Measurements from ENCODE around the gene TMEM250.

TMEM250 gene

DNA sequence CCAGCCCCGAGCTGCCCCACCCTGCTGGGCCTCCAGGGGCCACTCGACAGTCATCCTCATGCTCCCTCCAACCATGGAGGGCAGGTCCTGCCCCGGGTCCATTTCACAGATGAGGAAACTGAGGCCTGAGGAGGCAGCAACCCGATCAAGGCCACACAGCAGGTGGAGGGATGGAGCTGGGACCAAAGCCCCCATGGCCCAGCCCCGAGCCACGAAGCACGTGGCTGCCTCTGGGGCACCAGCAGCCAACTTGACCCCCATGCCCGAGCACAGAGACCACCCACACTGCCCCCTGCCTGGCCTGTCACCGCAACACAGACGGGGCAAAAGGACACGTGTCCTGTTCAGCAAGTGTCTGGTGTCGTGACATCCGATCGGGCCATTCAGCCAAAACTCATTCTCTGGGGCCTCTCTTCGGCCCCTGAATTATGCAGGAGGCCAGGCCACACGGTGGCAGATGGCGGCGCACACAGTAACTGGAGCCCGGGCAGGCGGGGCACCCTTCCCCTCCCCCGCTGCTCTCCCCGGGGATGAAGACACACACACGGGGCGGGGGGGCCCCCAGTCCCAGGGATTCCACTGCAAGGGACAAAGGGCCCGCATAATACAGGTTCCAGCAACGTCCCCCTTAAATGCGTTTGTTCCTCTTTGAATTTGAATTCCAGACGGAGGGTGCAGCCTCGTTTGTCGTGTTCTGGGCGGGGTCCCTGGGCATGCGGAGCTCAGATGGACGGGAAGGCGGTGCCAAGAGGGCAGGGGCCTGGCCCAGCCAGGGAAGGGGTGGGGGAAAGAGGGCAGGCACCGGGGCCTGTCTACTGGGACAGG lies 29.4 kb upstream of the TMEM250 start:
- DNase-seq (ENCODE audit: low read depth in 2 of 2) = no peak

DNA sequence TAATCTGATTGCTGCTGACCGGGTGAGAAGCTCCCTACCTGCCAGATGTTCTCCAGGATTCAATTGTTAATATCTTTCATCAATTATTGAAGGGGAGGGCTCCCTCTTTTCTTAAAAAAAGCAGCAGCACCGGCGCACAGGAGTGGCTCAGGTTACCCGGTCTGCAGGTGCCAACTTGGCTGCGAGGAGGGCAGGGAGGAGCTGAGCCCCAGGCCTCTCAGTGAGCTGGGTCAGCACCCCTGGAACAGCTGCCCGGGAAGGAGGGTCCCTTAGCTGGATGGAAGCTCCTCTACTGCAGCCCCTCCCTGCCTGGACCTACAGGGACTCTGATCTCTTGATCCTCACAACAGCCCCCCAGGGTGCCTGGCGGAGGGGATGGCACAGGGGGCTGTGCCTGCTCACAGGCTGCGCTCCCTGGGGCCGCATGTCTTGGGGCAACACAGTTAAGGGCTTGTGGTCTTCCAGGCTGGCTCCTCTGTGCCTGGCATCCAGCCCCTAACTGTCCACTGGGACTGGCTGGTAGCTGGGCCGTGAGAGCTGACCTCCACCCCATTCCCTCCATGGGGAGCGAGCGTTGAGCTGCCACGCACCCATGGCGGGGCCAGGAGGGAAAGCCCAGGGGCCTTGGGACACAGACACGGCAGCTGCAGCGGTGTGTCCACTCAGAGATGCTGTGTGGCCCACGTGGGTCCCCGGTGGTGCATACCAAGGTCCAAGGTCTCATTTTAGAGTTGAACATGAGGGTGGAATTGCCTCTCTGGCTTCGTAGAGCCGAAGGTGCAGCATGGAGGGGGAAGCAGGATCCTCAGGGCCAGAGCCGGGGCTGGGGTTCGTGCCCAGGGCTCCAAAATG lies 28.6 kb upstream of the TMEM250 start:
- DNase-seq (ENCODE audit: low read depth in 2 of 2) = no peak

GRCh38 chr9:136146126-136147037 lies 27.7 kb upstream of the TMEM250 start:
- no peak for DNase-seq (ENCODE audit: low read depth in 2 of 2)

DNA sequence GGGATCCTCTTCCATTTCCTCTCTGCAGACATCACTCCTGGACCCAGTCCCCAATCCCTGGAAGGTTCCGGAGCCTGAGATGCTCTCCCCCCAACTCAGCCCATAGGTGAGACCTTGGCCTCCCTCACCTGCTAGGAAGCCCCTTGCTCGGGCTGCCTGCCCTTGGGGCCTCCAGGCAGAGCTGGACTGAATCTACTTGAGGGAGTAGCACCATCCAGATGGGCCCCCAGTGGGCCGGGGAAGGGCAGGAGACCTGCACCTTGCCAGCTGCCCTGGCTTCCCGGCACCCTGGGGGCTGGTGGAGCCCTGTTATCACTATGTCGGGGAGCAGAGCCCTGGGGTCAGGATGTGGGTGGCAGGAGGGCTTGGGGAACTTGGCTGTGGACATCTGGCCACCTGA lies 26.9 kb upstream of the TMEM250 start:
- DNase-seq (ENCODE audit: low read depth in 2 of 2) = no peak

GRCh38 chr9:136144450-136144849 lies 25.8 kb upstream of the TMEM250 start:
- no peak for DNase-seq (ENCODE audit: low read depth in 2 of 2)

DNA sequence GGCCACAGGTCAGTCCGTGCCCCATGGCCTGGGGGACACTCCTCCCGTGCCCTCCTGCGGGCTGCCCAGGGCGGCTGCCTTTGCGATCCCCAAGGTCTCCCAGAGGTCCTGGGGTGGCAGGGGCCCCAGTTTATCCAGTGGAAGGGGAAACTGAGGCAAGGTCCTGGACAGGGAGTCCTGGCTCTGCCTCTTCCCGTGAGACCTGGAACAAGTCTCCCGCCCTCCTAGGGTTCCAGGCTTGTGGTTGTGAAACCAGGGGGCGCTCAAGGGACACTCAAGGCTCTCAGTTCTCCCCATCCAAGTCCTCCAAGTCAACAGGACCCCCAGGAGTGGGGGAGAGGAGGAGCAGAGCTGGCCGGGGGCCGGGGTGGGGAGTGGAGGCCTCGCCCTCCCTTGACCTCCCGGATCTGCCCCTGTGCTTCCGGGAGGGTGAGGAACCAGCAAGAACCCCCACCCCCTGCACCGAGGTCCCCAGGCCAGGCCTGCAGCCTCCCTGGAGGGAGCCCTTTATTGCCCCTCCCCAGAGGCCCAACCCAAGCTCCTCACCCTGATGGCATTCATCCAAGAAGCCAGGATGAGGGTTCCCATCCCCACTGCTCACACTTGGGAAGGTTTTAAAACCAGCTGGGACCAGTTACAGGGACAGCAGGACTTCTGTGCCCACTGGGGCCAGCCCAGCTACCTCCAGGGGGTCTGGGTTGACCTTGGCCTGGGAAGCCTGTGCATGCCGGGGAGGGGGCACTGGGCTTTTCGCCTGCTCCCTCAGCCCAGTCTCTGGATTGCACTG lies 24.7 kb upstream of the TMEM250 start:
- no peak for DNase-seq (ENCODE audit: low read depth in 2 of 2)

DNA sequence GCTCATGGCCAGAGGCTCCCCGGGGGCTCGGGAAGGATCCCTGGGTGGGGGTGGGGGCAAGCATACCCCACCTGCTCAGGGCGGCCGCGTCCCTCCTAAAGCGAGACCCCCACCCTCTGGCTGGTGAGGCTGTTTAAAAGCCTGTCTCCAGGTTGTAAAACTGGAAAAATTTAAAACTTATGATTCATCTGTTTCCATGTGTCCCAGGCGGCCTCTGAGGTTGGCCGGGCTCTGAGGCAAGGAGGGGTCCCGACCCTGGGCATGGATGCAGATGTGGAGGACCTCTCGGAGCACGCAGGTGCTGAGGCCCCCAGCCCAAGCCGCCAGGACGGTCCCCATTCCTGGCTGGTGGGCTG lies 24.2 kb upstream of the TMEM250 start:
- DNase-seq (ENCODE audit: low read depth in 2 of 2) = no peak

DNA sequence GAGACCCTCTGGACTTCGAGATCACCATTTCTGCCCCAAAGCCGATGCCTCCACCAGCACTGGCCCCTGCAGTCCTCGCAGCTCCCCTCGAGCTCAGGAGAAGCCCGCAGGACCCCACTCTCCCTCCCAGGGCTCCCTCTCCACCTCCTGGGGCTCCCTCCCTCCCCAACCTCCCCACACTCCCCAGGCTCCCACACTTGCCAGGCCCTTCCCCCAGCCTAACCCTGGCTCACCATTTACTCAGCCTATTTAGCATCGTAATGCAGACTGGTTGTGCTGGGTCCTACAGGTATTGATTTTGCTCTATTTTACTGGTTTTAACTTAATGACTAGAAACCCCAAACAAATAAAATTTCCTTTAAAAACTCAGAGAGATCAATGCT lies 23.7 kb upstream of the TMEM250 start:
- no peak for DNase-seq (ENCODE audit: low read depth in 2 of 2)

- DNase-seq (ENCODE audit: low read depth in 2 of 2) = no peak
Observed at GRCh38 chr9:136141682-136142413, 23.2 kb upstream of the TMEM250 start.

DNA sequence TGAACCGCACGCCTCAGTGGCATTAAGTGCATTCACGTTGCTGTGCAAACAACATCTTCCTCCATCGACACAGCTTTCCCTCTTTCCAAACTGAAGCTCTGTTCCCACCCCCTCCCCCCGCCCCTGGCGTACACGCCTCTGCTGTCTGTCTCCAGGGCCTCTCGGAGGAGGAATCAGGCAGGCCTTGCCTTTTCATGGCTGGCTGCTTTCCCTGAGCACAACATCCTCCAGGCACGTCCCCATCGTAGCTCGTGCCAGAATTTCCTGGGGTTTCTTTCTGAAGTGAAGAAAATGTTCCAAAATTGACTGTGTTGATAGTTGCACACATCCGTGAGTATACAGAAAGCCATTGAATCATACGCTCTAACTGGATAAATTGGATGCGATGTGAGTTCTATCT lies 22.3 kb upstream of the TMEM250 start:
- DNase-seq (ENCODE audit: low read depth in 2 of 2) = no peak

- DNase-seq (ENCODE audit: low read depth in 2 of 2) = no peak
Observed at GRCh38 chr9:136140046-136140445, 21.4 kb upstream of the TMEM250 start.

- peak in 1 of 2 experiments; percentile 39 for DNase-seq (ENCODE audit: low read depth in 2 of 2)
Observed at GRCh38 chr9:136138566-136138965, 19.9 kb upstream of the TMEM250 start.

DNA sequence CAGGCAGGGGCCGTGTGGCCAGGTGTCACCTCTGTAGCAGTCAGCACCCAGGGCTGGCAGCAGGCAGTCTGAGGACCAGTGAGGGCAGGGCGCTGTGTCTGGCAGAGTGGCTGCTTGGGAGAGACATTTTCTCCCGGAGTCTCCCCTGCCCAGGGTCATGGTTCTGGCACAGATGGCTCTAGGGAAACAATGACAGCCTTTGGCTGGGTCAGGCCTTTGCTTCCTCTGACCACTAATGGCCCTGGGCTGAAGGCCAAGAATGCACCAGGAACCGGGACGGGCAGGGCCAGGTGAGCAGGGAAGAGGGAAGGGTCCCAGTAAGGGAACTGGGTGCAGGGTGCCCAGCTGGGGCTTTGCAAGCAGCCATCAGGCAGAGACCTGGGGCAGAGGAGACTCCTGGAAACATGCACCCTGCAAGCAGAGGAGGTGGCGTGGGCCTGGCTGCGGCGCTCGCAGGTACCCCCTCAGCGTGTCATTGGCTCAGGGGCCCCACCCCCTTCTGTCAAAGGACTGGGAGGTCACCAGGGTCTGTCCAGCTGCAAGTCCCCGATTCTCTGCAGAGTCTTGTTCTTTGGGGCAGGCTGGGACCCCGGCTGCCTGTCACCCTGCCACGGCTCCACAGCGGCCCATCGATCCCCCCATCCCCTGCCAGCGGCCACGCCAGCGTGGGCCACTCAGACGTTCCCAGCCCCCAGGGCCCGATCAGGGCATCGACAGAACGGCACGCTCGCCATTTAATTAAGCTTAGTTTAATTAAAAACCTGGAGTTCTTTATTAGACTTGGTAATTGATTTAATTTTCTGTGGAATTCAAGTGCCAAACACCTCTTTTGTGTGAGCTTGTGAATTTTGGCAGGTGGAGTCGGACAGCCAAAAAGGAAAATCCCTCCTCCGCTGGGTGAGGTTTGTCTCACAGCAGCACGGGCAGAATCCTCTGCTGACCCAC lies 18.9 kb upstream of the TMEM250 start:
- no peak for DNase-seq (ENCODE audit: low read depth in 2 of 2)

DNA sequence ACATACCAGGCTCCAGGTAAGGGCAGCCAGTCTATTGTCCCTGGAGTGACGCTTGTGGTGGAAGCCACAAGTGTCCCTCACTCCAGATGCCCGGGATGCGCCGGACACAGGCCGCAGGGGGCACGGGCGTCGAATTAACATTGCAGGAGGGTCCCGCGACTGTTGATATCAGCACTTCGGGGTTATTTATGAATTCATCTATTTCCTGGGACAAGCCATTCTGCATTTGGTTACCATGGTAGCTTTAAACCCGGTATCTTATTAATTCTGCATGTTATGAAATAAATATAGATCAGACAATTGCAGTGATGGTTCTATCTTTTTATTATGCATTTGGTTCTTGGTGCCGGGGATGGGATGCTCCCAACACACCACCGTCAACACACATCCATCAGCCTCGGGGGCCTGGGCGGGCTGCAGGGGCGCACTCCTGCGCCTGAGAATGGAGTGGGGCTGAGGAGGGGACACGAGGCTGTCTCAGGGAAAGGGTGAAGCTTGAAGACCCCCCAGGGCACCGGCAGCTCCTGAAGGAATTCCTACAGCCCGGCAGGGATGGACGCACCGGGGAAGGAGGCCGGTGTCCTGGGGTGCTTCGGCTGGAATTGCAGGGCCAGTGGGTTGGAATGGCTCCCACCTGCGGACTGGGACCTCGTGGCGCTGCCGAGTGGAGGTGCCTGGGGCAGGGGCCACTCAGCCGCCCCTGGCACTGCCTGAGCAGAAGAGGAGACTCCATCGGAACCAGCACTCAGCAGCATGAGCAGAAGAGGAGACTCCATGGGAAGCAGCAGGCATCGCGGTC lies 17.7 kb upstream of the TMEM250 start:
- DNase-seq (ENCODE audit: low read depth in 2 of 2) = no peak

DNA sequence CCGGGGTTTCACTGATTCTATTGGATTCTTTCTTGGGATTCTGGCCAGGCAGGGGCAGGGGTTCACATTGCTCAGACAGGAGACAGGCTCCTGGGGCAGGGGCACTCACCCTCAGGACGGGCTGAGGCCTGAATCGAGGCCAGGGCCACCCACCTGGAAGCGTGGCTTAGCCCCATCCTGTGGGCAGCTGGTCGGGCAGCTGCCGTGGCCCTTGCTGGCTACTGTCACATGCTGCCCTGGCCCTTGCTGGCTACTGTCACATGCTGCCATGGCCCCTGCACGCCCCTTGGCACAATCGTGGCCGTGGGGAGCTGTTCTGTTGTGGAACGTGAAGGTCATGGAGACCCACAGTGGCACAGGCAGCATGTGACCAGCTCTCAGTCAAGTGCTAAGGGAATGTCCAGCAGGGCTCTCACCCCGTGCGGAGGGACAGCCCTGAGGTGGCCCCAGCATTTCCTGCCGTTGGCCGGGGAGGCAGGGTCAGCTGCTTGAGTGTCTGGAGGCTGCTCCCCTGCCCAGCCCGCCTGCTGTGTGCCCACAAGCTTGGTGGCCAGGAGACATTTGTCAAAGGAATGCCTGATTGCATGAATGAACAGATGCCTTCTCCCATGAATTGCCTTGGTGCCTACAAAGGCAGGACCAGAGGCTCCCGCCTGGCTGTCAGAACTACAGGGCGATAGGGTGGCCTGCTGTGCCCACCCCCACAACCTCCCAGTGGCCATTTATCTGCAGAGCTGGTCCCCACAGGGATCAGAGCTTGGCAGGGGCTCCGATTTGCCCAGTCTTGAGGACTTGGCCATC lies 16.9 kb upstream of the TMEM250 start:
- no peak for DNase-seq (ENCODE audit: low read depth in 2 of 2)

GRCh38 chr9:136133959-136134484 lies 15.3 kb upstream of the TMEM250 start:
- no peak for DNase-seq (ENCODE audit: low read depth in 2 of 2)

DNA sequence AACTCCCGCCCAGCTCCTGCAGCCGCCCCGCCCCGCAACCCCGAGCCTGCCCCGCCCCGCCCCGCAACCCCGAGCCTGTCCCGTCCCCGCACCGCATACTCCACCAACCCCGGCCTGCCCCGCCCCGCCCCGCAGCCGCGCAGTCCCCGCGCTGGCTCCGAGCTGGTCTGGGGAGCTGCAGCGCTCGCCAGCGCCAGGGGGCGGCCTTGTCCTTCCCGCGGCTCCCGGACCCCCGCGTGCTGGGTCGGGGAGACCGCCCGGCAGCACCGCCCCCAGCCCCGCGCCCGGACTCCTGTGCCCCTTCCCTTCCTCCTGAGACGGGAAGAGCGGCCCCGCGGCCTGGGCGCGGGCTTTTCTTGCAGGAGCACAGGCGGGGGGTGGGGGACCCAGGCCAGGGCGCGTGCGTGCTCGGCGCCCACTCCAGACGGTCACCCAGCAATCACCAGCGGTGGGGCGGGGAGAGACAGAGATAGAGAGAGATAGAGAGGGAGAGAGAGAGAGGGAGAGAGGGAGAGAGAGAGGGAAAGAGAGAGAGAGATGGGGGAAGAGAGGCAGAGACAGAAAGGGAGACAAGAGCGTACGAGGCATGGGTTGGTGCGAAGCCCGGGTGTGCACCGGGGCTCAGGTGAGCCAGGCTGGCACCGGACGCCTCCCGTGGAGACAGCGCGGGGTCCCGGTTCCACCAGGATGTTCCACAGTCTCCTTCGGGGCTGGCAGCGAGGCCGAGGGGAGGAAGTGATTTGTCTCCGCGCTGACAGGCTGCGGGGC lies 14.7 kb upstream of the TMEM250 start:
- no peak for DNase-seq (ENCODE audit: low read depth in 2 of 2)
